ENCODE results near the gene LETMD1.

The LETMD1 gene

GRCh38 chr12:51108136-51108535 lies 60.0 kb downstream of the LETMD1 start:
- DNase-seq (ENCODE audit: low read depth, low spot score): no peak
- CTCF ChIA-PET: no interaction called here
- no peak overlapping the region for H3K4me3 ChIP-seq (ENCODE audit: low read depth, low read length)
- TF ChIP-seq CTCF (IDR thresholded peaks at IDR 0.05; ENCODE audit: insufficient read depth, low read length, missing control alignments): no peak
- POLR2A ChIA-PET: no interaction called here

Measured in AG04449 (cell line).